8988T (cell line): ENCODE results near the gene WFDC2.
"Not testable (repeated sequence)": the region's sequence is repeated elsewhere in the genome, so short reads cannot be mapped to it uniquely, and the experiment has no call there.

Source experiments
- DNase-seq: peaks from one replicate; pipeline ENCODE4 v3.0.0; 2011

Gene WFDC2

GRCh38 chr20:45452772-45453691, 16.5 kb upstream of the WFDC2 start:
- no peak for DNase-seq

GRCh38 chr20:45456632-45457031, 12.9 kb upstream of the WFDC2 start:
- DNase-seq, result no peak

- no peak for DNase-seq
These were observed 9.9 kb upstream of the WFDC2 start for GRCh38 chr20:45459606-45460005.

- DNase-seq, result no peak
These were observed 8.3 kb upstream of the WFDC2 start for GRCh38 chr20:45461225-45461624.

- DNase-seq, result no peak
These were observed 6.6 kb upstream of the WFDC2 start for GRCh38 chr20:45462711-45463509.

GRCh38 chr20:45463709-45464108, 5.8 kb upstream of the WFDC2 start:
- no peak for DNase-seq

GRCh38 chr20:45465491-45466266, 3.9 kb upstream of the WFDC2 start:
- no peak for DNase-seq

- DNase-seq, result no peak
These were observed 2.4 kb upstream of the WFDC2 start for GRCh38 chr20:45467172-45467571.

- no peak for DNase-seq
These were observed 1.7 kb upstream of the WFDC2 start for GRCh38 chr20:45467861-45468260.

GRCh38 chr20:45470262-45470931, 844 bp downstream of the WFDC2 start:
- DNase-seq, result no peak

- DNase-seq, result no peak
These were observed 1.4 kb downstream of the WFDC2 start for GRCh38 chr20:45470937-45471336.

- not testable (repeated sequence) for DNase-seq
These were observed 2.7 kb downstream of the WFDC2 start for GRCh38 chr20:45472286-45472685.

- not testable (repeated sequence) for DNase-seq
These were observed 8.1 kb downstream of the WFDC2 start for GRCh38 chr20:45477530-45478148.

- DNase-seq, result no peak
These were observed 10.3 kb downstream of the WFDC2 start for GRCh38 chr20:45479822-45480221.

GRCh38 chr20:45484676-45485075, 15.1 kb downstream of the WFDC2 start:
- no peak for DNase-seq

- DNase-seq, result no peak
These were observed 15.8 kb downstream of the WFDC2 start for GRCh38 chr20:45485388-45485787.

- peak; percentile 57 for DNase-seq
These were observed 17.7 kb downstream of the WFDC2 start for GRCh38 chr20:45487231-45487635.

GRCh38 chr20:45489083-45489531, 19.6 kb downstream of the WFDC2 start:
- no peak for DNase-seq

- no peak for DNase-seq
These were observed 26.0 kb downstream of the WFDC2 start for GRCh38 chr20:45495501-45495941.

GRCh38 chr20:45496166-45496565, 26.6 kb downstream of the WFDC2 start:
- no peak for DNase-seq

- no peak for DNase-seq
These were observed 28.5 kb downstream of the WFDC2 start for GRCh38 chr20:45497971-45498494.

GRCh38 chr20:45500022-45500421, 30.5 kb downstream of the WFDC2 start:
- no peak for DNase-seq
